Neutrophil (primary cell): ENCODE measurements around the gene DGKK.

Experiments used
- H3K27ac ChIP-seq: fragments of 200-600 bp; sonication (generic); 2 replicates; pipeline ENCODE4 v1.5.1; 2016; ENCODE audit warnings: mild to moderate bottlenecking, moderate library complexity
- H3K27me3 ChIP-seq: fragments of 200-600 bp; sonication (generic); 2 replicates; pipeline ENCODE4 v1.6.0; 2016; ENCODE audit warnings: mild to moderate bottlenecking
- H3K36me3 ChIP-seq: fragments of 200-600 bp; sonication (generic); 2 replicates; pipeline ENCODE4 v1.5.1; 2017
- H3K4me1 ChIP-seq, 2 experiments: fragments of 200-600 bp in 1 of 2; sonication (generic) in 1 of 2; 1 replicate in 1 of 2; 2 replicates in 1 of 2; pipeline versions ENCODE4 v1.5.1 to v1.6.1; 2013 to 2016; ENCODE audit warnings: low read depth in 1 of 2, low read length in 1 of 2, mild to moderate bottlenecking in 1 of 2, moderate library complexity in 1 of 2; ENCODE audit not compliant: control insufficient read depth in 1 of 2, insufficient read depth in 1 of 2
- H3K4me3 ChIP-seq, 2 experiments: fragments of 200-600 bp in 1 of 2; sonication (generic) in 1 of 2; 1 replicate in 1 of 2; 2 replicates in 1 of 2; pipeline ENCODE4 v1.5.1; 2013 to 2016; ENCODE audit warnings: low read depth in 1 of 2, low read length in 1 of 2, mild to moderate bottlenecking in 1 of 2, moderate library complexity in 1 of 2
- H3K9me3 ChIP-seq: fragments of 200-600 bp; sonication (generic); 2 replicates; pipeline ENCODE4 v1.5.1; 2016
- CTCF ChIP-seq: fragments of 200-600 bp; sonication (generic); IDR thresholded peaks from 2 replicates; pipeline ENCODE4 v1.5.1; 2016; ENCODE audit warnings: antibody characterized with exemption

Gene DGKK

GRCh38 chrX:50448565-50448964, 22.1 kb downstream of the DGKK start:
- no peaks in the 10 kb centered on the region for H3K36me3 ChIP-seq
- no peaks in the 10 kb centered on the region for H3K9me3 ChIP-seq
- H3K27me3 ChIP-seq = no peaks in the 10 kb centered on the region
- H3K4me3 ChIP-seq = no peak overlapping the region
- no peak for TF ChIP-seq CTCF
- H3K4me1 ChIP-seq = no peaks in the 10 kb centered on the region
- no peak overlapping the region for H3K27ac ChIP-seq

DNA sequence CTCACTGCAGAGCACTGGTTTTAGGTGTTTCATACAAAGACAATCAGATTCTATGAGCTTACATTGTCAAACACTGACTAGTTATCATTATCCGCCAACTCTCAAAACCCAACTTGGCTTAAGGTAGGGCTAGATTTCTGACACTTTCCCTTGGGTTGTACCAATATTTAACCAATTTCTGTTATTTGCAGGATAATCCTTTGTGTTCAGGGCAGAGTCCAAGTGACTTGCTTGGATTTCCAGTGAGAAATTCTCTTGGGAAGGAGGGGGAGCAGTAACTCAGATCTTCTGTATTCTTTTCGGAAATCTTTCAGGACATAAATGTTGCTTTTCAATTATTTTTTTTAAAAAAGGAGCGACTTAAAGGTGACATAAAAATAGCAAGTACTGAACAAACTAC, 23.1 kb downstream of the DGKK start:
- no peak for TF ChIP-seq CTCF
- no peaks in the 10 kb centered on the region for H3K36me3 ChIP-seq
- H3K4me1 ChIP-seq = no peaks in the 10 kb centered on the region
- no peak overlapping the region for H3K4me3 ChIP-seq
- H3K9me3 ChIP-seq = no peaks in the 10 kb centered on the region
- H3K27ac ChIP-seq = no peak overlapping the region
- H3K27me3 ChIP-seq = no peaks in the 10 kb centered on the region

DNA sequence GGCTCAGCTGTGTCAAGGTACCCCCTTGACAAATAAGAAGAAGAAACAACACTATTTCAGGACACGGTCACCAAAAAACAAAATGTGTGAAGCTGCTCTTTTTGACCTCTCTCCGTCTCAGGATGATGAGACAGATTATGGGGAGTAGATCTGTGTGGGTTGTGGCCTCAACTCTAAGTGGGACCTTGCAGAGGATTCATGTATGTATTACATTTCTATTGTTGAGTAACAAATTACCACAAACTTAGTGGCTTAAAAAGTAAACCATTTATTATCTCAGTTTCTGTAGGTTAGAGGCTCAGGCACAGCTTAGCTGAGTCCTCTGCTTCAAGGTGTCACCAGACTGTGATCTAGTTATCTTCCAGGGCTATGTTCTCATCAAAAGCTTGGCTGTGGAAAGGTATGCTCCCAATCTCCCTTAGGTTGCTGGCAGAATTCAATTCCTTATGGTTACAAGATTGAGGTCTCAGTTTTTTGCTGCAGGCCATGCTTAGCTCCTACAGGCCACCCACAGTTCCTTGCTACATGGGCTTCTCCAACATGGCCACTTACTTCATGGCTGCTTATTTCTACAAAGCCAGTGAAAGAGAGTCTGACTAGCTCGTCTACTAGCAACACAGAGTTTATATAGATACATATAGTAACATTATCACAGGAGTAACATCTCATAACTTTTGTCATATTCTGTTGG, 28.1 kb downstream of the DGKK start:
- Histone ChIP-seq H3K9me3 (no peaks in the 10 kb centered on the region), H3K4me3 (no peak overlapping the region), H3K27ac (no peak overlapping the region), H3K4me1 (no peaks in the 10 kb centered on the region), H3K36me3 (no peaks in the 10 kb centered on the region), H3K27me3 (no peaks in the 10 kb centered on the region)
- no peak for TF ChIP-seq CTCF

DNA sequence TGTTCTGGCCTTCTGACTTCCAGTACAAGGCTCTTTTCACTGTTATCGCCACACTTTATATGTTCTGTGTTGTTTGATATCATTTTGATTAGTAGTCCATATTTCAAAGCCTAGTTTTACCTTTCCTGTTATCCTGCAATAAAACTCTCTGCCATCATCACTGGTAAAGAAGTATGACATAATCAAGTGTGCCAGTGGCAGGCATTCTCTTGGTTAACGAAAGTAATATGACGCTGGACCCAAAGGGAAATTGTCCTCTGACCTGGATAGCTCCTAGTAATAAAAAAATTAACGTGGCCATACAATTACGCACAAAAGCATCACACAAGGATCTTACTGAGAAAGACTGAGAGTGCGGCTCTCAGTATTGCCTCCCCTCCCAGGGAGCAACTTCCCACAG, 33.8 kb downstream of the DGKK start:
- Histone ChIP-seq H3K9me3 (no peaks in the 10 kb centered on the region), H3K36me3 (no peaks in the 10 kb centered on the region), H3K4me1 (no peaks in the 10 kb centered on the region), H3K27me3 (no peaks in the 10 kb centered on the region), H3K27ac (no peak overlapping the region), H3K4me3 (no peak overlapping the region)
- no peak for TF ChIP-seq CTCF

DNA sequence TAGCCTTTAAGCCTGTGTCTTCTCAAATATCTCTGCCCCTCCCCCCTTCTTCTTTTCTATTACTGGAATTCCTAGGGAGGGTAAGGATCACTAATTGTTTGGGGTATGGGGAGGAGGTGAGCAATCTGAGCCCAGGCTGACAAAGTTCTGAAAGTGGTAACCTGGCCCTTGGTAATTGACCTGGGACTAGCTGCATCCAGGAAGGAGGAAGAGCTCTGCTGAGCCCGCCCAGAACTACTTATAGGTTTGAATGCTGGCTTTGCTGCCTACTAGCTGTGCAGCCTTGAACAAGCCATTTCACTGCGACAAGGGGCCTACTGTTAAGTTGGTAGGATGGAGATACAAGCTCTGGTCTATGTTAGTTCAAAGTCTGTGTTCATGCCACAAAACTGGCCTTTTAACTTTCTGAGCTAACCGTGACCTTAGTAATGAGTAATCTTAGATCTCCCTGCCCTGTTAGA, 37.8 kb downstream of the DGKK start:
- Histone ChIP-seq H3K9me3 (no peaks in the 10 kb centered on the region), H3K27me3 (no peaks in the 10 kb centered on the region), H3K4me3 (no peak overlapping the region), H3K4me1 (no peaks in the 10 kb centered on the region), H3K36me3 (no peaks in the 10 kb centered on the region), H3K27ac (no peak overlapping the region)
- no peak for TF ChIP-seq CTCF
